Measurements from ENCODE around the gene RABEP2. TPM values are rescaled to one million over a fixed set of nuclear protein-coding genes. Genes with fewer than 3 reads are reported as not detected.
"Not testable (repeated sequence)": the region's sequence is repeated elsewhere in the genome, so short reads cannot be mapped to it uniquely, and the experiment has no call there.

Gene RABEP2
- total RNA-seq, 1 experiment from 2014 or later = 47.3 TPM

- DNase-seq (ENCODE audit: low spot score) = no peak
Measured at GRCh38 chr16:28933171-28933570, 8.1 kb upstream of the RABEP2 start.

- no peak for DNase-seq (ENCODE audit: low spot score)
Measured at GRCh38 chr16:28932339-28933141, 7.5 kb upstream of the RABEP2 start.

DNA sequence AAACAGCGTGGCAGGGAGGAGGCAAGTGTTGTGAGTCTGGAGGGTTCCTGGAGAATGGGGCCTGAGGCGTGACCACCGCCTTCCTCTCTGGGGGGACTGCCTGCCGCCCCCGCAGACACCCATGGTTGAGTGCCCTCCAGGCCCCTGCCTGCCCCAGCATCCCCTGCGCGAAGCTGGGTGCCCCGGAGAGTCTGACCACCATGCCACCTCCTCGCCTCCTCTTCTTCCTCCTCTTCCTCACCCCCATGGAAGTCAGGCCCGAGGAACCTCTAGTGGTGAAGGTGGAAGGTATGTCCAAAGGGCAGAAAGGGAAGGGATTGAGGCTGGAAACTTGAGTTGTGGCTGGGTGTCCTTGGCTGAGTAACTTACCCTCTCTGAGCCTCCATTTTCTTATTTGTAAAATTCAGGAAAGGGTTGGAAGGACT lies 6.8 kb upstream of the RABEP2 start, which contains the start of gene CD19:
TSS of gene CD19 (plus strand) at position 171 of the 425 bp plus-strand sequence. CDS start at position 201, 30 bp downstream.
- DNase-seq (ENCODE audit: low spot score) = no peak

DNA sequence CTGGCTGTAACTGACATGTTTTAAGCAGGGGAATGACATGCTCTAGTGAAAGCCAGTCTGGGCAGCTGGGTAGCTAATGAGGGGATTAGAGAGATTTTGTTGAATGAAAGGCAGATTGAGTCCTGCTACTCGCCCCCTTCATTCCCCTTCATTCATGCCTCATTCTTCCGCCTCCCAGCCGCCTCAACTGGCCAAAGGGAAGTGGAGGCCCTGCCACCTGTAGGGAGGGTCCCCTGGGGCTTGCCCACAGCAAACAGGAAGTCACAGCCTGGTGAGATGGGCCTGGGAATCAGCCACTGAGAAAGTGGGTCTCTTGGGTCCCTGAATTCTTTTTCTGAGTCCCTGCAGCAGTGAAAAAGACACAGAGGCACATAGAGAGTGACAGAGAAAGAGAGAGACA lies 5.6 kb upstream of the RABEP2 start:
- no peak for DNase-seq (ENCODE audit: low spot score)

- no peak for DNase-seq (ENCODE audit: low spot score)
Measured at GRCh38 chr16:28930203-28930602, 5.2 kb upstream of the RABEP2 start.

GRCh38 chr16:28927815-28928214 lies 2.8 kb upstream of the RABEP2 start:
- no peak for DNase-seq (ENCODE audit: low spot score)

GRCh38 chr16:28926284-28926683 lies 1.2 kb upstream of the RABEP2 start:
- not testable (repeated sequence) for DNase-seq (ENCODE audit: low spot score)

- no peak for DNase-seq (ENCODE audit: low spot score)
Measured at GRCh38 chr16:28925386-28926228, 569 bp upstream of the RABEP2 start.

DNA sequence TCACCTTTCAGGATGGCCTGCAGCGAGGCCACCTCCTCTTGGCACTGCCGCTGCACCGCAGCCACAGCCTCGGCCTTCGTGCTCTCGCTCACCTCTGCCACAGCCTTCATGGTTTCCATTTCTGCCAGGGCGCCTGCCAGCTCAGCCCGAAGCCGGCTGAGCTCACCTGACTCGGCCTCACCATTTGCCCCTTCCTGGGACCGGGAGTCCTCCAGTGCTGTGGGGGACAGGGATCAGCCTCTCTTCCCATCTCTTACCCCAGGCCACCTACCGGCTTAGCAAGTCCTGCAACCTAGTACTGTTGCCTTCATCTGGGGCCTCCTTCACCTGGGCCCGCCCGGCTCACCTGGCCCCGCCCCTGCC lies 658 bp downstream of the RABEP2 start:
- DNase-seq (ENCODE audit: low spot score) = no peak

DNA sequence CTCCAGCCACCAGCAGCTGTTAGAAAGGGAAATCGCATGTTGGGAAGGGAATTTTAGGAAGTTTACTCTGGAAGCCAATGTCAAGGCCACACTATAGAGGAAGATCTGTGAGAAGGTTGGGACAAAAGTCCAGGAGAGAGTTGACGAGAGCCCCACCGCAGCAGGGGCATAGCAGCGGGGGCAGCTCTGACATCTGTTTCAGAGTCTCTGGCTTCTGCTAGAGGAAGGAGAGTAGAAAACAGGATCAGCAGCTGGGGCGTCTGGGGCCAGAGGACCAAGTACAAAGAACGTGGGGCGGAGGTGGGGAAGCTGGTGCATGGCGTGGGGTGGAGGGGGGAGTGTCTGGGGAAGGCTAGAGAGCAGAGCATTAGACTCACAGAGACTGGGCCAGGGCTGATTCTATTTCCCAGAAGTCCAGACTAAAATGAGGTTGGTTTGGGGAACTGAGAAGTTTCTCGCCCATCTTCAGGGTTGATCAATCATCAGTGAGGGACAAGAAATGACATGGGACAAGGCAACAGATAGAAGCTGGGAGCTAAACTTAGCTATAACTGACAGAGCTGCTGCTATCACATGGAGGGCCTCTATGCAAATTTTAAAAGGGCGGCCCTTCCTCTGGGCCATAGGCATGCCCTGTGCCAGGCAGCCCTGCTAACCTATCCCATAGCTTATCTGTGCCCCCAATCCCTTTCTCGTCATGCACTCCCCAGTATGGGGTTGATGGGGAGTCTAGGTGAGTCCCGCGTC lies 1.2 kb downstream of the RABEP2 start:
- no peak for DNase-seq (ENCODE audit: low spot score)

- DNase-seq (ENCODE audit: low spot score) = no peak
Measured at GRCh38 chr16:28923231-28923587, 1.8 kb downstream of the RABEP2 start.

GRCh38 chr16:28918698-28919097 lies 6.3 kb downstream of the RABEP2 start:
- no peak for DNase-seq (ENCODE audit: low spot score)

DNA sequence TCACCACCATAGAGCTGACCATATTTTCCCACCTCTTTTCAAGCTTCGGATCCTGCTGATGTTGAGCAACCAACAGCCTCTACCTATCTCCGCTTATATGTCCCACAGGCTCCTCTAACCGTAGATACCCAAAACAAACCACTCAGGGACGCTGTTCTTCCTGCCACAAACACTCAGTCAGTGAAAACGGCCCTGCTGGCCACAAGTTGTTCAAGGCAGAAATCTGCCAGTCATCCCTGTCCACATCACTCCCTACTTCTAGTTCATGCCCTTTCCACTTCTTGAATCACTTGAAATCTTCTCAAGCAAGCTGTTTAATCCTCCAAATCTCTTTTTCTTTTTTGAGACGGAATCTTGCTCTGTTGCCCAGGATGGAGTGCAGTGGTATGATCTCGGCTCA lies 7.9 kb downstream of the RABEP2 start:
- DNase-seq (ENCODE audit: low spot score) = no peak

DNA sequence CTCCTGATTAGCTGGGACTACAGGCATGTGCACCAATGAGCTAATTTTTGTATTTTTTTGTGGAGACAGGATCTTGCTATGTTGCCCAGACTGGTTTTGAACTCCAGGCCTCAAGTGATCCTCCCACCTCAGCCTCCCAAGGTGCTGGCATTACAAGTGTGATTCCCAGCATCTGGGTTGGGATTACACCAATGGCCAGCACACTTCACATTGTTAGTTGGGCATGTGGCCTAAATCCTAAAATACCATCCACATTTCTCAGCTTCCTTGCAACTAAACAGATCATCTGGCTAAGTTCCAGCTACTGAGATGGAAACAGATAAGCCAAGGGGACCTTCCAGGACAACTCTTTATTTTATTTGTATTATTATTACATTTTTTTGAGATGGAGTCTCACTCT lies 9.9 kb downstream of the RABEP2 start:
- DNase-seq (ENCODE audit: low spot score) = no peak

DNA sequence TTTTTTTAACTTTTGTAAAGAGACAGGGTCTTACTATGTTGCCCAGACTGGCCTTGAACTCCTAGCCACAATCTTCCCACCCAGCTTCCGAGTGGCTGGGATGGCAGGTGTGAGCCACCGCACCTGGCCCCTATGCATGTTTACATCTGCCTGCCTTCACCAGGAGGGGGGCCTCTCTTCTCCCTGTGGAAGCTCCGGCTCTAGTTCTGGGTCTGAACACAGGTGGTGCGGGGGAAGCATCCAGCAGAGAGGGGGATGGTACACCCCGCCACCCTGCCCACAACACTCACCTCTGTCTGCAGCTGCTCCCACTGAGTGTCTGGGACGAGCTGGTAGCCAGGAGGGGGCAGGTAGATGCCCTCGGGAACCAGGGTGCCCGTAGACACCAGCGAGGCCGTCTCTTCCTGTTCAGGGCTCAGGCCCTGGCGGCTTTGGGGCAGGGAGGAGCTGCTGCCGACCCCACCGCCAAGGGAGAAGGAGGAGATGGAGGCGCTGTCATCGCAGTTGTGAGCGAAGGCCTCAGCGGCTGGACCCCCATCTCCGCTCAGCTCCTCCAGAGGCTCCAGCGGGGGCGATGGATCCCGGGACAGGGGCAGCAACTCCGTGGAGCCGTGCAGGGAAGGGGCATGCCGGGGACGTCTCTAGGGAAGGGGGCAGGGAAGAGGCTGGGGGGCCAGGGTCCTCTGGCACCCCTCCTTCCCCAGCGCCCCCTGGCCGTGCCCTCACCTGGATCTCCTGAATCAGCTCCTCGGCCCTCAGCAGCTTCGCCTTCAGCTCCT lies 10.9 kb downstream of the RABEP2 start:
- no peak for DNase-seq (ENCODE audit: low spot score)

- DNase-seq (ENCODE audit: low spot score) = no peak
Measured at GRCh38 chr16:28912558-28912957, 12.5 kb downstream of the RABEP2 start.

GRCh38 chr16:28910086-28911031 lies 14.7 kb downstream of the RABEP2 start:
- DNase-seq (ENCODE audit: low spot score) = no peak

DNA sequence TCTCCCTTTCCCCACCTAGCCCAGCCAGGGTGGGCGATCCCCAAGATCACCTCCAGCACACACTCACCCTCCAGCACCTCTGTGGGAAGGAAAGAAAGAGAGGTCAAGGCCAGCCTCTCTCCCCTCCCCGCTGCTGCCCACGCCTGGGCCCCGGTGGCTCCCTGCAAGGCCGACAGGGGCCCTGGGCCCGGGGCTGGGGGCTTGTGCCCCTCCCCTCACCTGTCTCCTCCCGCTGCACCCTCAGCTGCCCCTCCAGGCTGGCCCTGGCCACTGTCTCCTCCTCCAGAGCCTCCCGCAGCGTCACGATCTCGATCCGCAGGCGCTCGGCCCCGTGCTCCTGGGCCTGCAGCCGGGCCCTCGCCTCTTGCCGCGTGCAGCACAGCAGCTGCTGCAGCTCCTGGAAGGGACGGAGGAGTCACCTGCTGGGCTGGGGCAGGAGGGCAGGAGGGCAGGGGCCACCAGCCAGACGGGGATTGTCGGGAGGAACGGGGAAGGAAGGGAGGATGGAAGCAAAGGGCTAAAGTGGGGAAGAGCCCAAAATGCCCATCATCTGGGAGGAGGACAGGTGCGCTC lies 19.2 kb downstream of the RABEP2 start:
- DNase-seq (ENCODE audit: low spot score) = no peak

- DNase-seq (ENCODE audit: low spot score) = no peak
Measured at GRCh38 chr16:28905229-28905754, 19.7 kb downstream of the RABEP2 start.

DNA sequence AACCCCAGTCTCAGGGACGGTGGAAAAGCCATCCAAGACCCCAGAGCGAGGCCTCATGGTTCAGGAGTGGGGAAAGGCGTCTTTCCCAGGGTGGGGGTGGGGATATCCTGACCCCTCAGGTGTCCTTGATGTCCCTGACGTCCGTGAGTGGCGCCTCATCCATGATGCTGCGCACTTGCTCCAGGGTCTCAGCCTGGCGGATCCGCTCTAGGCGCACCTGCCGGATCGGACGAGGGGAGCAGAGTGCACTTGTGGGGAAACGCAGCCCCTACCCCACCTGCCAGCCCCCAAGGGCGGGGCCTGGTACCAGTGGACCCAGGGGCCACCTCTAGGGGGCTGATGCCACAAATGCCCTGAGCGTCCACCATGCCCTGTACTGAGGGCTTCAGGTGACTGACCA lies 20.2 kb downstream of the RABEP2 start:
- DNase-seq (ENCODE audit: low spot score) = no peak
